ENCODE results near the gene CUL9. TPM values are rescaled to one million over a fixed set of nuclear protein-coding genes. Genes with fewer than 3 reads are reported as not detected.

Gene CUL9
- total RNA-seq, 1 donor from 2014 or later, result 14.1 TPM

- H3K9me3 Mint-ChIP-seq, result no peaks in the 10 kb centered on the region
- TF ChIP-seq EZH2phosphoT487 (IDR thresholded peaks at IDR 0.05) (no peak), CTCF (IDR thresholded peaks at IDR 0.05) (no peak), EZH2 (IDR thresholded peaks at IDR 0.05) (no peak)
- no peak overlapping the region for H3K4me3 Mint-ChIP-seq
- Histone ChIP-seq H3K27me3 (no peaks in the 10 kb centered on the region), H4K20me1 (ENCODE audit: low read depth) (no peaks in the 10 kb centered on the region), H3K4me1 (no peaks in the 10 kb centered on the region), H3K79me2 (ENCODE audit: low read depth) (no peaks in the 10 kb centered on the region), H3K27ac (no peak overlapping the region), H3K36me3 (peaks cover 3% of the 10 kb centered on the region), H2AFZ (replicated peaks) (no peak overlapping the region), H3K4me2 (no peak overlapping the region), H3K4me3 (no peak overlapping the region), H3K9ac (no peak overlapping the region), H3K9me3 (ENCODE audit: low read depth) (no peaks in the 10 kb centered on the region), H3F3A (ENCODE audit: low read depth) (no peaks in the 10 kb centered on the region)
- H3K36me3 Mint-ChIP-seq, result peaks cover 15% of the 10 kb centered on the region
- H3K27me3 Mint-ChIP-seq (ENCODE audit: insufficient read depth, low read depth), result peaks cover 6% of the 10 kb centered on the region
- H3K4me1 Mint-ChIP-seq, result no peaks in the 10 kb centered on the region
- DNase-seq (ENCODE audit: low spot score), result no peak
- H3K27ac Mint-ChIP-seq, result no peak overlapping the region
These were observed 11.9 kb downstream of the CUL9 start for GRCh38 chr6:43193929-43194328.

GRCh38 chr6:43196337-43196736 is 14.3 kb downstream of the CUL9 start:
- Histone ChIP-seq H3K9ac (no peak overlapping the region), H3F3A (ENCODE audit: low read depth) (no peaks in the 10 kb centered on the region), H3K4me3 (no peak overlapping the region), H4K20me1 (ENCODE audit: low read depth) (no peaks in the 10 kb centered on the region), H3K36me3 (no peaks in the 10 kb centered on the region), H3K27ac (no peak overlapping the region), H3K4me1 (no peaks in the 10 kb centered on the region), H3K79me2 (ENCODE audit: low read depth) (no peaks in the 10 kb centered on the region), H3K9me3 (ENCODE audit: low read depth) (no peaks in the 10 kb centered on the region), H2AFZ (replicated peaks) (no peak overlapping the region), H3K4me2 (no peak overlapping the region), H3K27me3 (no peaks in the 10 kb centered on the region)
- no peaks in the 10 kb centered on the region for H3K4me1 Mint-ChIP-seq
- H3K4me3 Mint-ChIP-seq, result no peak overlapping the region
- H3K27me3 Mint-ChIP-seq (ENCODE audit: insufficient read depth, low read depth), result peaks cover 6% of the 10 kb centered on the region
- peaks cover 18% of the 10 kb centered on the region for H3K36me3 Mint-ChIP-seq
- TF ChIP-seq EZH2 (IDR thresholded peaks at IDR 0.05) (no peak), EZH2phosphoT487 (IDR thresholded peaks at IDR 0.05) (no peak), CTCF (IDR thresholded peaks at IDR 0.05) (no peak)
- no peak overlapping the region for H3K27ac Mint-ChIP-seq
- no peaks in the 10 kb centered on the region for H3K9me3 Mint-ChIP-seq
- no peak for DNase-seq (ENCODE audit: low spot score)

GRCh38 chr6:43199912-43200311 is 17.9 kb downstream of the CUL9 start:
- no peaks in the 10 kb centered on the region for H3K4me1 ChIP-seq
- H4K20me1 ChIP-seq (ENCODE audit: low read depth), result no peaks in the 10 kb centered on the region
- no peaks in the 10 kb centered on the region for H3K36me3 ChIP-seq
- no peaks in the 10 kb centered on the region for H3K4me1 Mint-ChIP-seq
- no peaks in the 10 kb centered on the region for H3K27me3 ChIP-seq
- H3K9me3 Mint-ChIP-seq, result no peaks in the 10 kb centered on the region
- no peak overlapping the region for H3K9ac ChIP-seq
- peaks cover 15% of the 10 kb centered on the region for H3K36me3 Mint-ChIP-seq
- no peak for TF ChIP-seq EZH2phosphoT487 (IDR thresholded peaks at IDR 0.05)
- TF ChIP-seq CTCF (IDR thresholded peaks at IDR 0.05), result no peak
- TF ChIP-seq EZH2 (IDR thresholded peaks at IDR 0.05), result no peak
- H3K4me2 ChIP-seq, result no peak overlapping the region
- no peaks in the 10 kb centered on the region for H3K79me2 ChIP-seq (ENCODE audit: low read depth)
- no peak overlapping the region for H3K4me3 Mint-ChIP-seq
- no peak for DNase-seq (ENCODE audit: low spot score)
- H3K9me3 ChIP-seq (ENCODE audit: low read depth), result no peaks in the 10 kb centered on the region
- peak overlapping the region; percentile 6 for H3K27ac Mint-ChIP-seq
- H2AFZ ChIP-seq (replicated peaks), result no peak overlapping the region
- H3K4me3 ChIP-seq, result no peak overlapping the region
- H3F3A ChIP-seq (ENCODE audit: low read depth), result no peaks in the 10 kb centered on the region
- H3K27ac ChIP-seq, result no peak overlapping the region
- peaks cover 10% of the 10 kb centered on the region for H3K27me3 Mint-ChIP-seq (ENCODE audit: insufficient read depth, low read depth)

Data from neural progenitor cell (in vitro differentiated cells).